GM21367 (cell line): ENCODE data around the gene ALS2CL.
"Not testable (repeated sequence)": the region's sequence is repeated elsewhere in the genome, so short reads cannot be mapped to it uniquely, and the experiment has no call there.

ENCODE experiments used
- ATAC-seq: cut with Tn5 transposase; IDR thresholded peaks from one replicate; pipeline ENCODE4 v1.9.1; 2021; ENCODE audit not compliant: unreplicated experiment

Gene ALS2CL

DNA sequence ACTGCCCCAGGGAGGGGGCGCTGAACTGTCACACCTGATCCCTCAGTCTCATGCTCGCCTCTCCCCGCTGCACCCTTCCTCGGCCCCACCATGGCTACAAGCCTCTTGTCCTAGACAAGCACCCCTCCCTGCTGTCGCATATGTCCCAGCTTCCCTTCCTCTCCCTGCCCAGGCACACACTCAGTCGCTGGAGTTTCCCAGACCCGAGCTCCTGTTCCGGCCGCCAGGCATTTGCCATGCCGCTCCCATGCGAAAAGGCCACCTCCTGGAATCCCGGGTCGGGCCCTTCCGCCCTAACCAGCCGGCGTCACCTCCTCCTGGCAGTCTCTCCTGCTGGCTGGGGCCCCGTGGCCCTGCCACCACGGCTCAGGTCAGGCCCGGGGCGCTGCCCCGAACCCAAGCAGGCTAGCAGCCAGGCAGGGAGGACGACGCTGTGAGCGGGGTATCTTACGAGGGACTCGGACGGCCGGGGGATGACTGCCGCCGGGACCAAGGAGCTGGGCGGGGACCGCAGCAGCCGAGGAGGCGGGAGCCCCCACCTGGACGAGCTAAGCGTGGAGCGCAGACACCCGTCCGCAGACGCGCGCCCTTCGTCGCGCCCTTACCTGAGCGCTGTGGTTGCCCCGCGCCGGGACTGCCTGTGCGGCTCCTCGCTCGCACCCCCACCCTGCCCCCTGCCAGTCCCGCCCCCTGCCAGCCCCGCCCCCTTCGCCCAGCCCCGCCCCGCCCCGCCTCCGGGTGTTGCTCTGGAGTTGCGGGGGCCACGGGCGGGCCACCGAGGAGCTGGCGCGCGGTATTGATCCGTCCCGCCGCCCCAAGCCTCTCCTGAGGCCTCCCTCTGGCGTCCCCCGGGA is at the start of gene ALS2CL:
ALS2CL (minus strand) TSS at position 642 of the 854 bp plus-strand sequence. CDS start 4,239 bp downstream, outside the sequence.
- ATAC-seq: no peak

- ATAC-seq: no peak
These were observed 49.6 kb upstream of the ALS2CL start for GRCh38 chr3:46742992-46743585.

GRCh38 chr3:46739565-46739964 is 46.1 kb upstream of the ALS2CL start:
- not testable (repeated sequence) for ATAC-seq

DNA sequence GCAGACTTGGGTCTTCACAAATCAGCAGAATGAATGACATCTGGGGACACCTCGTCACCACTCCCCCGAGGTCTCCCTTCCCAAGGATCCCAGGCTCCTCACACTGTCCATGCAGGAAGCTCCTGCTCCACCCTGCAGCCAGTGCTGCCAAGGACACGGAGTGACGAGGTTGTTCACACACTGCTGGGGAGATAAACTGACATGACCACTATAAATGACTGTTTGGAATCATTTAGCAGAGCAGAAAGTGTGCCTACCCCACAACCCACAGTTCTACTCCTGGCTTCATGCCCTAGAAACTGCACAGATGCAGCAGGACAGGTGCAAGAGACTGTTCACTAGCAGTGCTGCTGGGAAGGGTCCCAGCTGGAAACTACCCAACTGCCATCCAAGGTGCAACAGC is 43.9 kb upstream of the ALS2CL start:
- ATAC-seq: no peak

- ATAC-seq: no peak
These were observed 42.8 kb upstream of the ALS2CL start for GRCh38 chr3:46736006-46736872.

DNA sequence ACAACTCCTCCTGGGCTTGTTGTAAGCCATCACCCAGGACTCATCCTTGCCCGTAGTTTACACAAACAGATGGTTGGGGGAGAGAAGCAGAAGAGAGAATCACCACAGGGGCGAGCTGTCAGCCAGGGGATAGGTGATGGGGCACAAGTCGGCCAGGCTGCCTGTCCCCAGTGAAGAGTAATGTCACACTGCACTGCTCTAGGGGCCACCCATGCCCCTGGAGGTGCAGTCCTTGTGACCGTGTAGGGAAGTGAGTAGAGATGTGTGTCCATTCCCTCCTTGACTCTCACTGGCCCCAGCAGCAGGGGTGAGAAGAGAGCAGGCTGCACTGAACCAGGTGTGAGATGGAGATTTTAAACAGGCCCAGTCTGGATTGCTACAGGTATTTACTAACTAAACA is 41.3 kb upstream of the ALS2CL start:
- ATAC-seq: no peak

DNA sequence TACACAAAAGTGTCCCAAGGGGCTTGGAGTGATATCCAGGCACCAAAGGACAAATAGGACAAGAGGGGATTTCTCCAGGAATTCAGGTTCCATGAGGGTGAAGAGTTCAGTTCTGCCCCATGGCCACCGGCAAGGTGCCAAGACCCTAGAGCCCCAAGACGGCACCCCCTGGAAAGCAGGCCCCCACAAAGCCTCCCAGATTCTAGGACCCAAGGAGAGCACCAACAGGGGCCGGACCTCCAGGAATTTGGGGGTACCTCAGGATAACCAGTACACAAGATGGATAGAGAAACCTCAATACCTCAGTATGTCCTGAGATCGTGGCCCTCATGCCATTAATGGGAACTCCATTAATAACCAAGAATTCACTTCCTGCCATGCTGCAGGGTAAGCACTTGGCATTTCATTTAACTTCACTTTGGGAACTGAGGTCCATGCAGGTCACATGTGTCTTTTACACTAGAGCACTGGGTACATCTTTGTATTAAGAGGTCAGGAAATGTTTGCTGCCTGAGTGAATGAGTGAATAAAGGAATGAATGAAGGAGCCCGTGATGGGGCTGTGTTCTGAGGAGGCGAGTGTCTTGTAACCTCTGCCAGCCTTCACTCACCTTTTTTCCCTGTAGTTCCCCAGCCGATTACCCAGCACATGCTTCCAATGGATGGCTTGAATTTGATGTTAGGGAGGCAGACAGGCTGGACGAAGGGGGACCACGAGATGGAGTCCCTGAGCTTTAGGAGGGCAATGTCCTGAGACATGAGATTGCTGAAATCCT is 39.7 kb upstream of the ALS2CL start:
- no peak for ATAC-seq

- no peak for ATAC-seq
These were observed 38.3 kb upstream of the ALS2CL start for GRCh38 chr3:46731795-46732194.

DNA sequence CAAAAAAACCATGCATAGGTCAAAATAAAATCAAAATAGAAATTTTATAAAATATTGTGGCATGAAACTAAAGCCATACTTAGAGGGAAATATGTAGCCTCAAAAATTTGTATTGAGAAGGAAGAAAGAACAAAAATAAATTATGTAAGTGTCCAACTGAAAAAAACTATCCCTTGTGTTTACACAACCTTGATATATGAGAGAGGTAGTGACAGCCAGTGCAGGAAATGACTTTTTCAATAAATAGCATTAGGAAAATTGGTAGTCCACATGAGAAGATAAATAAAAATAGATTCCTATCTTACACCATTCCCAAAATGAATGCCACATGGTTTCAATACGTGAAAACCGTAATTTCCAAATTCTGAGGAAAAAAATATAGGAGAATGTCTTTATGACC is 37.3 kb upstream of the ALS2CL start:
- no peak for ATAC-seq

DNA sequence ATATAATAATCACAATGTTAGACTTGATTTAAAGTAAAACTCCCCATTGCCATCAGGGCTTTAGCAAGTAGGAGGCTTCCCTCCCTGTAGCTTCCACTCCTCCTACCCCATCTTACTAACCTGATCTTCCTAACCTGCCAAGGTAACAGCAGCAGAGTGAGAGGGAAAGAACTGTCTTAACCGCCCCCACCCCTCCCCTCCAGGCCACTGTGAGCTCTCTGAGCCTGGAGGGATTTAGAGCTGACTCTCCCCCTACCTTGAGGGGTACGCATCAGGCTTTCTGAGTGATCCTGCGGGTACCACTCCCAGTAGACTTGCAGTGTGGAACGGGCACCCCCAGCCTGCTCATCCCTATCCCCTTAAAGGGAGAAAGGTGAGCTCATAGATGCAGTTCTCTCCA is 35.6 kb upstream of the ALS2CL start:
- no peak for ATAC-seq

DNA sequence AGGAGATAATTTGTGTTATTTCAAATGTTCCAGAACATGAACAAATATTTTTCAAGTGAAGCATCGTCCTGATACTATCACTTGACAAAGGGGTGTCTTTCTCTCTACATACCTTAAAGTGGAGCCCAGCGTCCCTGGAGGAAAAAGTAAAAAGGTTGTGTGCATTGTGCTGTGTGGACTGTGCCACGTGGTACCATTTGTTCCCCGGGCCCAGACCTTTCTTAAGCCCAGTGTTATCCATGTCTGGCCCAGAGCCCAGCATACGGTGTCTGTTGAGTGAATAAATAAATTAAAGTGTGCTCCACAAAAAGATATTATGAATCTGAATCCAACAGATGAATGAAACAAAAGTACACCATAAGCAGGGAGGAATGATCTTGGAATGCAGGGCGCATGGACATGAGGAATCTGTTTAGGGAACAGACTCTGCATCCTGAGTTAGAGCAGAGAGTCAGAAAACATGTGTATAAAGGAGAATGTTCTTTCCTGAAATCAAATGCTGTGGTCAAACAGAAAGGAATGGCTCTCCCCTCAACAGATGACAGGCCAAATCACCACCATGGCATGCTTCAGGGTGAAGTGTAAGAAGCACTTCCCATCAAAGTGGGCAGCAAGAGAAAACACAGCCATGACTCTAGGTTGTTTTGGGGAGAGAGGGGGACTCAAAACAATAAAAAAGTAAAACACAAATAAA is 32.3 kb upstream of the ALS2CL start:
- ATAC-seq: no peak

DNA sequence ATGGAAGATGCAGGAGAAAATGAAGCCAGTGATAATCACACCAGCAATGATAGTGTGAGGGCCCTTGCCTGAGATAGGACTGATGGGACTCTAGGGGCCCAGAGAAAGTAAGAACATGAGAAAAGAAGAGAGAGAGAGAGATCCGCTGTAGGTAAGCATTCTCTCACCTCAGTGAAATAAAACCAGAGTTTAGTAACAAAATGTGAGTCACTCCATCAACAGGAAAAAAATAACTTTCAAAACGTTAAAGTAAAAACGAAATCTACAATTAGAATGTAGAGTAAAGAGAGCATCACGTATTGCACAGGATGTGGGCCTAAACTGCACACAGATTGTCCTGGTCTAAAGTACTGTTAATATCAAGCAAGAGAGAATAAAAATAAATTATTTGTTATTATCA is 30.9 kb upstream of the ALS2CL start:
- ATAC-seq: no peak

DNA sequence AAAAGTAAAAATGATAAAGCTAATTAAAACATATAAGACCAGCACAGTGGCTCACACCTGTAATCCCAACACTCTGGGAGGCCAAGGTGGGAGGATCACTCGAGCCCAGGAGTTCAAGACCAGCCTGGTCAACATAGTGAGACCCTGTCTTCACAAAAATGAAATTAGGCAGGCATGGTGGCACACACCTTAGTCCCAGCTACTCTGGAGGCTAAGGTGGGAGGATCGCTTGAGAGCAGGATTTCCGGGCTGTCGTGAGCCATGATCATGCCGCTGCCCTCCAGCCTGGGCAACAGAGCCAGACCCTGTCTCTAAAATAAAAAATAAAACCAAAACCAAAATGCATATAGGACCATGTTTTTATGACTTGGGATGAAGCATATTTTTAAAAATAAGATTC is 29.0 kb upstream of the ALS2CL start:
- no peak for ATAC-seq

GRCh38 chr3:46721009-46721408 is 27.5 kb upstream of the ALS2CL start:
- ATAC-seq: no peak

DNA sequence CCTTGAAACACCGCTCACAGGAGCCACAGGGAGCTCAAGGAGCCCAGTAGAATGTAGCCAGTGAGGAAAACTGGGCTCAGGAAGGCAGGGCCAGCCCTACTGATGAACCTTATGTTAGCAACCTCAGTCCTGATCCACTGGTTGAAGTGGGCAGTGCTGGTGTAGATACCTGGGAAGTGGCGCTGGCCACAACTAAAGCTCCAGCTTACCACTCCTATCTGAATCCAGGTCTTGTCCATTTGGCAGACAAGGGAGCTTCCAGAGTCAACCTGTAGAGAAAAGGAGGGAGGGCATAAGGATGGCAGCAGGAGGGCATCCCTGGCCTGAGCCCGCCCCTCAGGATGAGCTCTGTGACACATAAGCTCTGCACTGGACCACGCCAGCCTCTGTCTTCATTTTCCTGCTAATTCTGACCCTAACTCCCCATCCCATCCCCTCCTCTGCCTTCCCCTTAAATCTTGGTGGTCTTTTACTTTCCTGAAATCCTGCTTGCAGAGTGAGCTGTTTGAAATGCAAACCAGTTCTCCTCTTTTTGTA is 26.3 kb upstream of the ALS2CL start:
- ATAC-seq: no peak

DNA sequence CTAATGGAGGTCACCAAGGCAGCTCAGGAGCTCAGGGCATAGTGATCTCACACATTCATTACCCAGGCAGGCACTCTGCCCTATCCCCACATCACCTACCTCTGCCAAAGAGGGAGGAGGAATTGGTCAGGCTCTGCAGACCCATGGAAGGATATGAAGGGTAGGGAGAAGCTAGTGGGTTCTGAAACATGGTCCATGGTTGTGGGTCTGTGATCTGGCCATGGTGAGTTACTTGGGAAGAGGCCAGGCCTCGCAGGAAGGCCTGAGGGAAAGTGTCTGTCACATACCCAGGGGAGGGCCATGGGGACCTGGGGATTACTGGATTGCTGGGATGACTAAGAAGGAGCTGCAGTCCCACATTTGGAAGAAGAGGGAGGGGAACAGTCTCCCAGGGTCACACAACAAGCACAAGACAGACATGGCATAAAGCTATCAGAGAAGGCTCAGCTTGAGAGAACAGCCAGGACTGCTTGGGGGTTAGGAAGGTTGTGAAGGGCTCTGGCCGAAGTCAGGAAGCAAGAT is 25.6 kb upstream of the ALS2CL start:
- no peak for ATAC-seq

DNA sequence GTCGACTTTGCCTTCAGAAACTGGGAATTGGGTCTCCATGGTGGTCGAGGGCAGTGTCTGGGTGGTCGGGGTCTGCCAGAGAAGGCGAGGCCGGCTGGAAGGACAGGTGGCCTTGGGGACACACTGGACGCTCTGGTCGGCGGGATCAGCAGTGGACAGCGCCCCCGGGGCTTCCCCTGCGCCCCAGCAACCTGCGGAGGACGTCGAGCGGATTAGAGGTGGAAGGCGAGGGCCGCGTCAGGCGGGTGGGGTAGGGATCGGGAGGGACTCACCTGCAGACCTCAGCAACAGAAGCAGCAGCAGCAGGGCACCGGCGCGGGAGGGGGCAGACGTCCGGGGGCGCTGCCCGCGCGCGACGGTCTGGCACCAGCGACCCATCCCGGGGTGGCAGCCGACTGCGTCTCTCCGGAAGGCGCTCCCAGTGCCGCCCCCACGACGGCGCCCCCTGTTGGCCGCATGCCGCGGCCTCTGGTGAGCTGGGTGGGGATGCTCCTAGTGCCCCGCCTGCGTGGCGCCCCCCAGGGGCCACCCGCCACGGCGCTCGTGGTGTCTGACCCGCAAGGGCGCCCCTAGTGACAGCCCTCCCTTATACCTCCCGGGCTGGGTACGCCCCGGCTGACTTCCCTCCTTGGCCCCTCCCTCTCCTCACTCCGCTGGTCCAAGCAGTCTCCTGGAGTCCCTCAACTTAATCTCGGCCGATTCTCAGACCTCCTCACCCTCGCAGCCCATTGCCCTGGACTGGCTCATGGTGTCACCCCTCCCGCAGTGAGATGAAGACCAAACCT is 24.2 kb upstream of the ALS2CL start, which contains the start of gene PRSS50:
PRSS50 (minus strand) TSS at position 423 of the 785 bp plus-strand sequence; CDS start at position 378, 45 bp downstream.
- ATAC-seq: no peak

GRCh38 chr3:46716461-46717441 is 23.3 kb upstream of the ALS2CL start:
- ATAC-seq: no peak
